ENCODE data around the gene MTUS2. TPM values are rescaled to one million over a fixed set of nuclear protein-coding genes. Genes with fewer than 3 reads are reported as not detected.

The MTUS2 gene
- total RNA-seq, 1 donor from 2014 or later: 0.67 TPM

- no peaks in the 10 kb centered on the region for H3K9me3 ChIP-seq (ENCODE audit: low read depth)
- DNase-seq (ENCODE audit: low spot score): no peak
- no peaks in the 10 kb centered on the region for H3K27me3 ChIP-seq
- no peak overlapping the region for H3K27ac ChIP-seq
- no peaks in the 10 kb centered on the region for H3K36me3 ChIP-seq
- no peak overlapping the region for H3K4me3 ChIP-seq
- no peaks in the 10 kb centered on the region for H3K79me2 ChIP-seq (ENCODE audit: low read depth)
- no peak overlapping the region for H3K4me2 ChIP-seq
- no peaks in the 10 kb centered on the region for H3F3A ChIP-seq (ENCODE audit: low read depth)
- no peaks in the 10 kb centered on the region for H4K20me1 ChIP-seq (ENCODE audit: low read depth)
- H3K4me1 Mint-ChIP-seq: peaks cover 3% of the 10 kb centered on the region
- no peak overlapping the region for H2AFZ ChIP-seq (replicated peaks)
- H3K4me3 Mint-ChIP-seq: no peak overlapping the region
- no peak for TF ChIP-seq EZH2 (IDR thresholded peaks at IDR 0.05)
- no peak for TF ChIP-seq EZH2phosphoT487 (IDR thresholded peaks at IDR 0.05)
- no peak for TF ChIP-seq CTCF (IDR thresholded peaks at IDR 0.05)
- H3K27ac Mint-ChIP-seq: no peak overlapping the region
- H3K36me3 Mint-ChIP-seq: no peaks in the 10 kb centered on the region
- no peak overlapping the region for H3K9ac ChIP-seq
- H3K9me3 Mint-ChIP-seq: no peaks in the 10 kb centered on the region
- peaks cover 6% of the 10 kb centered on the region for H3K4me1 ChIP-seq
- H3K27me3 Mint-ChIP-seq (ENCODE audit: insufficient read depth, low read depth): no peaks in the 10 kb centered on the region
Observed at GRCh38 chr13:29159871-29160270, 339.7 kb downstream of the MTUS2 start.

GRCh38 chr13:29160862-29161261, 340.7 kb downstream of the MTUS2 start:
- Histone ChIP-seq H3K4me2 (no peak overlapping the region), H3F3A (ENCODE audit: low read depth) (no peaks in the 10 kb centered on the region), H3K9ac (no peak overlapping the region), H3K9me3 (ENCODE audit: low read depth) (no peaks in the 10 kb centered on the region), H3K27ac (no peak overlapping the region), H3K79me2 (ENCODE audit: low read depth) (no peaks in the 10 kb centered on the region), H3K27me3 (no peaks in the 10 kb centered on the region), H2AFZ (replicated peaks) (no peak overlapping the region), H3K4me3 (no peak overlapping the region), H4K20me1 (ENCODE audit: low read depth) (no peaks in the 10 kb centered on the region), H3K4me1 (no peaks in the 10 kb centered on the region), H3K36me3 (no peaks in the 10 kb centered on the region)
- Mint-ChIP-seq H3K9me3 (no peaks in the 10 kb centered on the region), H3K36me3 (no peaks in the 10 kb centered on the region), H3K4me1 (peaks cover 3% of the 10 kb centered on the region), H3K27ac (no peak overlapping the region), H3K27me3 (ENCODE audit: insufficient read depth, low read depth) (no peaks in the 10 kb centered on the region), H3K4me3 (no peak overlapping the region)
- TF ChIP-seq EZH2 (IDR thresholded peaks at IDR 0.05) (no peak), CTCF (IDR thresholded peaks at IDR 0.05) (no peak), EZH2phosphoT487 (IDR thresholded peaks at IDR 0.05) (no peak)
- no peak for DNase-seq (ENCODE audit: low spot score)

- DNase-seq (ENCODE audit: low spot score): no peak
- Histone ChIP-seq H3K9ac (no peak overlapping the region), H3K36me3 (no peaks in the 10 kb centered on the region), H3K4me3 (no peak overlapping the region), H3F3A (ENCODE audit: low read depth) (no peaks in the 10 kb centered on the region), H3K27me3 (no peaks in the 10 kb centered on the region), H3K4me1 (no peaks in the 10 kb centered on the region), H4K20me1 (ENCODE audit: low read depth) (no peaks in the 10 kb centered on the region), H2AFZ (replicated peaks) (peak overlapping the region; percentile 63), H3K79me2 (ENCODE audit: low read depth) (no peaks in the 10 kb centered on the region), H3K27ac (no peak overlapping the region), H3K9me3 (ENCODE audit: low read depth) (no peaks in the 10 kb centered on the region), H3K4me2 (no peak overlapping the region)
- Mint-ChIP-seq H3K36me3 (no peaks in the 10 kb centered on the region), H3K9me3 (no peaks in the 10 kb centered on the region), H3K27ac (no peak overlapping the region), H3K4me3 (no peak overlapping the region), H3K4me1 (peaks cover 3% of the 10 kb centered on the region), H3K27me3 (ENCODE audit: insufficient read depth, low read depth) (no peaks in the 10 kb centered on the region)
- TF ChIP-seq CTCF (IDR thresholded peaks at IDR 0.05): no peak
- TF ChIP-seq EZH2 (IDR thresholded peaks at IDR 0.05): no peak
- TF ChIP-seq EZH2phosphoT487 (IDR thresholded peaks at IDR 0.05): no peak
Observed at GRCh38 chr13:29161676-29162075, 341.5 kb downstream of the MTUS2 start.

Data from neural progenitor cell (in vitro differentiated cells).